DMS 273 treated with DMSO at 0.1 percent for 48 hours (cell line): ENCODE data around the gene KCNAB2.
A peak's percentile ranks its signal among the peaks of the same experiment; 100 is the strongest.

Experiments
- DNase-seq: peaks from one replicate; lab custom pipeline; 2025; lab: John Stamatoyannopoulos, UW

Gene KCNAB2

DNA sequence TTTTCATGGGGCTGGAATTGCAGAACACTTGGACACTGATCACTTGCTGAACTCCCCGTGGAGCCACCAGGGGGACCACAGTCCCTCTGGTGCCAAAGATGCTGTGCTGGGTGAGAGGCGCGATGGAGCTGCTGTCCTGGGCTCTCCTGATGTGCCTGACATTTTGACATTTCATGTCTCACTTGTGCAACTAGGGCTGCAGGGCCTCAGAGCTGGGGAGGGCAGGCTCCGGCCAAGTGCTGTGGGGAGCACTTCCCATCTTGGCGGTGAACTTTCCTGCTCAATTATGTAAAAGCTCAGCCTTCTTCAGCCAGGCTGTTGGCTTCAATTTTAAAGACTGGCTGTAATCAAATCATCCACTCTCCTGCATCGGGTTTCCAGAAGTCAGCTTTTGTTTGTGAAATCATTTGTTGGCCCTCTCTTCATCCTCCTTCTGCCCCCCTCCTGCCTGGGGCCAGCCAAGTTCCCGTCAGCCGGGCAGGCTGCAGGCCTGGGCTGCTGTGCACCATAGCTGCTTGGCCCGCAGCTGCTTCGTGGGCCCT lies 36.8 kb downstream of the KCNAB2 start:
- peak; percentile 31 for DNase-seq

DNA sequence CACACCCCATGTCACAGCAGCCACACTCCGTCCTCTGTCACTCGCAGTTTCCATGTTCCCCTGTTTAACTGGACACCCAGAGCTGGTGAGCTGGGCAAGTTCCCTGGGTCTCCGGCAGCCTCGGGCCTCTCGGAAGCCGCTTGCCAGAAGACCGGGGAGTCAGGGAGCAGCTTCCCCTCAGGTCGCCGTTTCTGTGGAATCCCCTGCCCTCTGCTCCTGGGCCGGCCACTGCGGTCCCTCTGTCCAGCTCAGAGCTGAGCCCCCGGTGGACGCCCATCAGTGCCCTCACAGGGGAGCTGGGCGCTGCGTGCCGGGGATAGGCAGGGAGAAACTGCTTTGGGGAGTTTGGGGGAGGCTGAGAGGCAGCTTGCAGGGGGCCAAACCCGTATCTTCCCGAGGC lies 37.7 kb downstream of the KCNAB2 start:
- no peak for DNase-seq

GRCh38 chr1:6083801-6084446 lies 38.2 kb downstream of the KCNAB2 start:
- peak; percentile 83 for DNase-seq

- DNase-seq = no peak
Measured at GRCh38 chr1:6084781-6085495, 39.2 kb downstream of the KCNAB2 start.

DNA sequence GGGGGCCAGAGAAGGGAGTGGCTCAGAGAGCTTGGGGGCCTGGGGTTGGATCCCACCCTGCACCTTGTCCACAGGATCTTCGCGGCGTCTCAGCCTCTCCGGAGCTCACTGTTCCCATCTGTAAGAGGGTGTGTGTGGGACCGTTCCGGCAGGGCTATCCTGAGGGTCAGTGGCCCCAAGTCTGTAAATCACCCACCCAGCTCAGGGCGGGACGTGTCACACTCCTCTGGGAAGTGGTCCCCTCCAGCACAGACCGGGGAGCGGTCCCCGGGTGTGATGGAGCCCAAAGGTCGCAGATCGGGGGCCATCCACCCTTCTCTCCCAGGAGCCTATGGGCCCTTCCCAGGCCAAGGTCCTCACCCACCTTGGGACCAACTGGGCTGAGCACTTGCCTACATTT lies 40.0 kb downstream of the KCNAB2 start:
- DNase-seq = no peak

GRCh38 chr1:6086358-6086757 lies 40.7 kb downstream of the KCNAB2 start:
- DNase-seq = no peak

DNA sequence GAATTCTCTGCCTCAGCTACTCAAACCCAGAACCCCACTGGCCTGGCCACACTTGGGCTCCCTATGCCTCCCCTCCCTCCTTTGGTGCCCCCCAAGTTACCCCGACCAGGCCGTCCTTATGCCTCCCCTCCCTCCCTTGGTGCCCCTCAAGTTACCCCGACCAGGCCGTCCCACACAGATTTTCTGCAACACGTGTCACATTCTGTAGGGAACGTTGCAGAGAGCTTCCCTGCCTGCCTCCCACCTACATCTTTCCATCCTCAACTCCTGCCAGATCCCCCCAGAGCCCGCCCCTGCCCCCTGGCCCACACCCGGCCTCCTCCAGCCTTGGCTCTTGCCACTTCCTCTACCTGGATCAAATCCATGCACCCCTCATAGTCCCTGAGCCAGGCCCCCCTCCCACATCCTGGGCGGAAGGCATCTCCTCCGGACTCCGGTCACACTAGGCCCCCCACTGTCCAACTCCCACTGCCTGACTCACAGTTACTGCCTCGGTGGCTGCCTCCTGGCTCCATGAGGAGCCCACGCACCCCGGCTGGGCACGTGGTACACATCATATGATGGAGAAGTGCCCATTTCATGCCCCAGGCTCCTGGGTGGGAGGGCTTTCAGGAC lies 41.2 kb downstream of the KCNAB2 start:
- DNase-seq = no peak

DNA sequence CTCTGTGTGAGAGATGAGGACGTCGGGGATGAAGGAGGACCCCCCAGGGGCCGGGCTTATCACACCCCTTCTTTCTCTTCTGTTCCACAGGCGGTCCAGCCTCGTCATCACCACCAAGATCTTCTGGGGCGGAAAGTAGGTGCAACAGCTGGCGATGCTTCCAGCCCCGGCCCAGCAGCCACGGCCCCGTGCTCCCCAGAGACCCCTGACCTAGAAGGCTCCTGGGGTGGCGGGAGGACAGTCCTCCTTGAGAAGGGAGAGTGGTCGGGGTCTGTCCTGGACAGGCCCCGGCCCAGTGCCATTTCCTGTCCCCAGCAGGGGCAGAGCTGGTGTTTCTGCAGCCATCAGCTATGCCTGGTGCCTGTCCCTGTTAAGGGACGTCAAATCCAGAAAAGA lies 41.7 kb downstream of the KCNAB2 start:
- DNase-seq = no peak

GRCh38 chr1:6087958-6088357 lies 42.3 kb downstream of the KCNAB2 start:
- no peak for DNase-seq

DNA sequence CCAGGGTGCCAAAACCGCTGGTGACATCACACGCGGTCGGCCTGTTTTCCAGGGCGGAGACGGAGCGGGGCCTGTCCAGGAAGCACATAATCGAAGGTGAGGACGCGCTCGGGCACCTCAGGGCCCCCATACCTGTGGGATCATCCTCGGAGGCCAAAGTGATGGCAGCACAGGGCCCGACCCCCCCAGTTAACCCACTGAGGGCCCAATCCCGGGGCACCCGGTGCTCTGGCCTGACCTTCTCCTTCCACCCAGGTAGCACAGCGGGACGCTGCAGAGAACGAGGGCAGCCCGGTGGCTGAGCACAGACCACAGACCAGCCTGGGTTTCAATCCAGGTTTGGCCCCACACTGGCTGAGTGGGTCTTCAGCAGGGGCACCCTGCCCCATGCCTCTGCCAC lies 43.3 kb downstream of the KCNAB2 start:
- DNase-seq = no peak

GRCh38 chr1:6090288-6090687 lies 44.6 kb downstream of the KCNAB2 start:
- no peak for DNase-seq

DNA sequence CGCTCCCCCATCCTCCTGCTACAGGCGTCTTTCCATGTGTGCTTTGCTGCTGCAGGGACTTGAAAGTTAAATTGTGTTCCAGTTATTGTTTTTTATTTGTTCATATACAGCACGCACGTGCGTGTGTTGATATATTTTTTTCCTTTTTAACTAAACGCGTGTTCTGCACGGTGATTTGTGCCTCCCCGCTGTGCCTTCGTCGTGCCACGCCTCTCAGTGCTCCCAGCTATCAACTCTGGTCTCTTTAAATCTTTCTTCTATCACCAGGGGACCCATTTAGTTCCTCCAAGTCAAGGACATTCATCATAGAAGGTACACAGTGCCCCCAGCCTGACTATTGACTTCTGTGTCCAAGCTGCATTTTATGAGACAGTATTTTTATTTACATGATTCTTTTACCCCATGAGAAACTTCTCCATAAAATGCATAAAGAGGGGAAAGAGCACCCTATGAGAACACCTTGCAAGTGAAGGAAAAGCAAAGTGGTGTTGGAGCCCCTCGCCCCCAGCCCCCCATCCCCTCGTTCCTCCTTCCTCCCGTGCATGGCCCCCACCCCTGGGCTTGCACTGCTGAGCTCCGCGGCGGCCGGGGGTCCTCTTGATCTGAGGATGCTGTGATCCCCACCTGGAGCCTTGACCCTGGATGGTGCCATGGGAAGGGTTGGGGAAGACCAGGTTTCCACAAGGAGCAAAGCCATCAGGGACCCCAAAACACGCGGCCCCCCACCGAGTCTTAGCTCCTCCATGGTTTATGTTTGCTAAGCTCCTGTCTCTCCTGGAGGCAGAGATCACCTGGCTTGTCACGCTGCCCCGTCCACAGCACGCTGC lies 45.5 kb downstream of the KCNAB2 start:
- DNase-seq = no peak

DNA sequence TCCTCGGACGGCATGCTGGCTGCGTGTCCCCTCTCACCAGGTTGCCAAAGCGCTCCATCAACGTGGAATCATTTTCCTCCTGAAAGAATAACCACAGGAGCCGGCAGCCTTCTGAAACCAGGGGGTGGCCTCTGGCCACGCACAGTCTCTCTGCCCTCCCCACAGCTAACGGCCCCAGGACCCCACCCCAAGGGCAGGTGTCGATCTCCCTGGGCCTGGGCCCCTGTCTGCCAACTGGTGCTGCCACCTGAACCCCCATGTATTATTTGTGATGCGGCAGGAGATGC lies 46.1 kb downstream of the KCNAB2 start:
- DNase-seq = no peak

- no peak for DNase-seq
Measured at GRCh38 chr1:6092211-6092610, 46.5 kb downstream of the KCNAB2 start.

- no peak for DNase-seq
Measured at GRCh38 chr1:6093071-6093470, 47.4 kb downstream of the KCNAB2 start.

DNA sequence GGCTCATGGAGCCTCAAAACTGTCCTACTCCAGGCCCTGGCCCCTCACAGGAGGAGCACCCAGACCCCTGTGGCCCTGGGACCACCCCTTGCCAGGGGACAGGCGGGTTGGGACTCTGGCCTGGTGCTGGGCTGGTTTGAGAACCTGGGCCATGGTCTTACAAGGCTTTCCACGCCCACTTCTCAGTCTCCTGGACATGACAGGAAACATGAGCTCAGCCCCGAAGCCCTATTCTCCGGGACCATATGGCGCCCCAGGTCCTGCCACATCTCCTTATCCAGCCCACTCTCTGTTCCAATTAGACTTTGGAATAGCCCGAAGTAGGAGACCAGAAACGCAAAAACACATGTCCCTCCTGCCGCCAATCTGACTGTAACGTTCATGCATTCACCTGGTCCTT lies 47.9 kb downstream of the KCNAB2 start:
- DNase-seq = peak; percentile 87

DNA sequence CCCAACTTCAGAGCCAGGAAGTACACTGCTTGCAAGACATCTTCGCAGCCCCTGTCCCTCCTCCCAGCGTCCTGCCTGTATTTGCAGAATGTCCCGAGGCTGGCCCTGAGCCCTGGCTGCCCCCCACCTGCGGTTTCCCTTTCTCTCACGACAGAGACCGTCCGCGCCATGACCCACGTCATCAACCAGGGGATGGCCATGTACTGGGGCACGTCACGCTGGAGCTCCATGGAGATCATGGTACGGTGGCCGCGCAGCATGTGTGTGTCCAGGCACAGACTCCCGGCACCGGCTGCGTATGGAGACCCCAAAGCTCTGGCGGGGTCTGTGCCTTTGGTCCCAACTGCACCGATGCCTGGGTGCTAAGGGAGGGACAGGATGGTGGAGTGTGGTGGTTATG lies 48.6 kb downstream of the KCNAB2 start:
- DNase-seq = no peak

GRCh38 chr1:6094801-6095505 lies 49.3 kb downstream of the KCNAB2 start:
- no peak for DNase-seq

- no peak for DNase-seq
Measured at GRCh38 chr1:6095511-6096242, 50.0 kb downstream of the KCNAB2 start.

GRCh38 chr1:6096243-6097116 lies 50.8 kb downstream of the KCNAB2 start:
- DNase-seq = no peak
